PC-9 (cell line): Measurements from ENCODE around the gene HDAC8.

Experiments
- CTCF ChIP-seq: fragments of 200-600 bp; sonication (generic); conservative IDR thresholded peaks from 2 replicates; pipeline ENCODE4 v1.6.1; 2017; ENCODE audit warnings: mixed run types, antibody characterized with exemption, mild to moderate bottlenecking, moderate library complexity
- EZH2 ChIP-seq: fragments of 200-600 bp; sonication (generic); IDR thresholded peaks from 2 replicates; pipeline ENCODE4 v1.8.0; 2017; ENCODE audit warnings: antibody characterized with exemption, low read depth

DNA sequence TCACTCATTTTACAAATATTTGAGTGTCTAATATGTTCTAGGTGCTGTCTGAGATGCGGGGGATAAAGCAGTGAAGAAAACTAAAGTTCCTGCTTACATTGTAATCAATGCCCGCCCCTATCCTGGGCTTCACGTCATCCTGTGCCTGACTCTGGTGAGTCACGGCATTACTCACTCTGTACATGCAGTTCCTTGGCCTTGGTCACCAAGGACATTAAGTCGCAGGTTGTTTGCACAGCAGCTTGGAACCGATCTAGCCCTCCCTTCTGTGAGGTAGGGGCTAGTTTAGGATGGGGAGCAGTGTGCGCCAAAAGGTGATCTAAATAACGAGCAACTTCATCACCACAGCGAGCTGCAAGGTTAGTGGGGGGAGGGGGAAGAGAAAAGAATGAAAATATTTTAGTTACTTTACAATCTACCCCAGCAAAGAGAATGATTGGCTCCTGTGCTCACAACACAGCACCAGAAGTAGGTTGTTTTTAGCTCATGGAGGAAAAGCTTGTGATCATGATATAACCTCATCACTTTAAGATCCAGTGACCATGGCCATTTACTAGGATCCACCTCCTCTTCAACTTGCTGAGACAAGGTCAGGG, 48.0 kb upstream of the HDAC8 start:
- TF ChIP-seq CTCF (no peak), EZH2 (no peak)
